Neural progenitor cell (in vitro differentiated cells): Measurements from ENCODE around the gene UROS.

Experiments
- CTCF ChIP-seq: fragments of 200-600 bp; sonication (generic); IDR thresholded peaks from 2 replicates; pipeline ENCODE4 v1.5.1; 2017; ENCODE audit warnings: antibody characterized with exemption, mild to moderate bottlenecking
- EZH2 ChIP-seq: fragments of 200-600 bp; sonication (generic); IDR thresholded peaks from 2 replicates; pipeline ENCODE4 v1.6.1; 2017; ENCODE audit warnings: antibody characterized with exemption, mild to moderate bottlenecking, moderate library complexity

- no peak for TF ChIP-seq CTCF
- no peak for TF ChIP-seq EZH2
Measured at GRCh38 chr10:125783957-125784356, 39.1 kb downstream of the UROS start.
